Measurements from ENCODE around the gene VPS13D. TPM values are rescaled to one million over a fixed set of nuclear protein-coding genes. Genes with fewer than 3 reads are reported as not detected.
A peak's percentile ranks its signal among the peaks of the same experiment; 100 is the strongest.

Gene VPS13D
- total RNA-seq, 1 experiment from 2014 or later: 31.6 TPM

DNA sequence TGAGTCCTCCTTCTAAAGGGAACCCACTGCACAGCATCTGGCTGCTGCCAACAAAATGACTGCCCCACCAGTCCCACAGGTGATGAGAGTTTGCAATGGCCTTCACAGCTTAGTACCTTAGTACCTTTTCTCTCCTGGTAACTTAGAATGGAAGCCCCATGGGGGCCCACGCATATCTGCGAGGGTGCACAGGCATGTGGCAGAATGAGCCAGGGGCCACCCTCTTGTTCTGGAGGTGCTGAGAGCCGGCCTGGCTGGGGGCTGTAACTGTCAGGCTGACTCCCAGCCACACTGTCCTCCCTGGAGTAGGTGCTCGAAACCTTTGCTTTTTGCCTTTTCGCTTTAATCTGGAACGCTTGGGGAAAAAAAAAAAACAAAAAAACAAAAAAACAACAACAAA, 203.1 kb downstream of the VPS13D start:
- H3K9me3 ChIP-seq (ENCODE audit: control insufficient read depth in 1 of 2, insufficient read depth in 1 of 2, low read depth in 1 of 2, low read length in 2 of 2): peaks cover 0 to 4% of the 10 kb centered on the region in 2 experiments; a peak in 1 of 4 replicates
- CTCF ChIA-PET: no interaction called here
- intact Hi-C loops (cut with micrococcal nuclease): loop anchor here (1.0 to 5.0 kb wide), 2 partner anchors 109 to 186 kb away; no protein-coding TSS in a partner anchor
- POLR2A ChIA-PET: interaction anchor here (2.1 kb wide), 1 partner anchor 42 kb away, joined by 5 read pairs; no protein-coding TSS in a partner anchor
- no peaks in the 10 kb centered on the region for H3K79me2 ChIP-seq (ENCODE audit: insufficient read depth, low read length)
- peak overlapping the region in 1 of 2 experiments; percentile 31; a peak in 2 of 4 replicates for H3K4me3 ChIP-seq (replicated peaks in 1 of 2; ENCODE audit: low read depth in 1 of 2, low read length in 2 of 2)
- H2AFZ ChIP-seq (ENCODE audit: low read depth, low read length, poor library complexity, severe bottlenecking): no peak overlapping the region
- no peaks in the 10 kb centered on the region; a peak in 1 of 4 replicates for H3K36me3 ChIP-seq (ENCODE audit: control insufficient read depth in 1 of 2, insufficient read depth in 2 of 2, low read length in 2 of 2)
- ATAC-seq (no peak), DNase-seq (ENCODE audit: low read depth, low spot score) (no peak)
- H3K4me2 ChIP-seq (ENCODE audit: low read length): peak overlapping the region; percentile 73
- H3K27me3 ChIP-seq (ENCODE audit: insufficient read depth, low read length): no peaks in the 10 kb centered on the region
- no peaks in the 10 kb centered on the region for H4K20me1 ChIP-seq (ENCODE audit: insufficient read depth)
- no peak for TF ChIP-seq EZH2 (IDR thresholded peaks at IDR 0.05)
- H3K4me1 ChIP-seq (ENCODE audit: control insufficient read depth in 1 of 2, insufficient read depth in 2 of 2, low read length in 2 of 2): peaks cover 40 to 52% of the 10 kb centered on the region in 2 experiments
- BruUV-seq (replicated peaks): no TSS peak
- no peaks in the 10 kb centered on the region for H3K9me2 ChIP-seq (ENCODE audit: insufficient read depth)
- RAD21 ChIA-PET (ENCODE audit: low non-redundant PET in 1 of 2, low total read pairs in 2 of 2, uncharacterized antibody in 2 of 2, unreplicated experiment in 2 of 2): interaction anchor here in 1 of 2 experiments (0.8 kb wide), 2 partner anchors 53 to 69 kb away, joined by 3 read pairs; no protein-coding TSS in a partner anchor
- peak overlapping the region; percentile 66 for H3K27ac ChIP-seq (ENCODE audit: low read depth, low read length)
- H3K9ac ChIP-seq (ENCODE audit: low read length): peak overlapping the region; percentile 43; the same call in 1 of the 2 replicates

GRCh38 chr1:12433323-12434053, 203.7 kb downstream of the VPS13D start:
- intact Hi-C loops (cut with micrococcal nuclease): loop anchor here (1.0 to 5.0 kb wide), 3 partner anchors 45 to 186 kb away; no protein-coding TSS in a partner anchor
- RAD21 ChIA-PET (ENCODE audit: low non-redundant PET in 1 of 2, low total read pairs in 2 of 2, uncharacterized antibody in 2 of 2, unreplicated experiment in 2 of 2): interaction anchor here in 1 of 2 experiments (0.8 kb wide), 2 partner anchors 53 to 68 kb away, joined by 3 read pairs; no protein-coding TSS in a partner anchor
- no TSS peak for BruUV-seq (replicated peaks)
- Histone ChIP-seq H3K27ac (ENCODE audit: low read depth, low read length) (peak overlapping the region; percentile 66), H3K9me2 (ENCODE audit: insufficient read depth) (no peaks in the 10 kb centered on the region), H3K27me3 (ENCODE audit: insufficient read depth, low read length) (no peaks in the 10 kb centered on the region), H3K4me1 (ENCODE audit: control insufficient read depth in 1 of 2, insufficient read depth in 2 of 2, low read length in 2 of 2) (peaks cover 40 to 55% of the 10 kb centered on the region in 2 experiments), H3K4me2 (ENCODE audit: low read length) (peak overlapping the region; percentile 73), H2AFZ (ENCODE audit: low read depth, low read length, poor library complexity, severe bottlenecking) (no peak overlapping the region), H3K9me3 (ENCODE audit: control insufficient read depth in 1 of 2, insufficient read depth in 1 of 2, low read depth in 1 of 2, low read length in 2 of 2) (peaks cover 0 to 7% of the 10 kb centered on the region in 2 experiments; a peak in 1 of 4 replicates), H3K9ac (ENCODE audit: low read length) (peak overlapping the region; percentile 43), H4K20me1 (ENCODE audit: insufficient read depth) (no peaks in the 10 kb centered on the region), H3K4me3 (replicated peaks in 1 of 2; ENCODE audit: low read depth in 1 of 2, low read length in 2 of 2) (peak overlapping the region in 1 of 2 experiments; percentile 31; a peak in 2 of 4 replicates), H3K79me2 (ENCODE audit: insufficient read depth, low read length) (no peaks in the 10 kb centered on the region), H3K36me3 (ENCODE audit: control insufficient read depth in 1 of 2, insufficient read depth in 2 of 2, low read length in 2 of 2) (no peaks in the 10 kb centered on the region; a peak in 1 of 4 replicates)
- ATAC-seq: peak; percentile 73
- CTCF ChIA-PET: no interaction called here
- peak; percentile 22 for DNase-seq (ENCODE audit: low read depth, low spot score)
- POLR2A ChIA-PET: interaction anchor here (1.2 to 2.1 kb wide), 2 partner anchors 42 to 45 kb away, joined by 3 to 5 read pairs; no protein-coding TSS in a partner anchor
- no peak for TF ChIP-seq ZFX (IDR thresholded peaks at IDR 0.05)
- no peak for TF ChIP-seq CEBPB (IDR thresholded peaks at IDR 0.05; ENCODE audit: low read depth)
- TF ChIP-seq SRF (IDR thresholded peaks at IDR 0.05; ENCODE audit: low read depth): no peak
- no peak; the same call in none of the 2 replicates for TF ChIP-seq SP1 (IDR thresholded peaks at IDR 0.05; ENCODE audit: low read depth)
- TF ChIP-seq REST (IDR thresholded peaks at IDR 0.05; ENCODE audit: low read depth): no peak
- TF ChIP-seq ZBTB33 (IDR thresholded peaks at IDR 0.05; ENCODE audit: extremely low read depth, insufficient replicate concordance, low read length): no peak
- no peak for TF ChIP-seq YY1 (IDR thresholded peaks at IDR 0.05; ENCODE audit: extremely low read depth, insufficient replicate concordance, low read depth, low read length)
- TF ChIP-seq SIN3A (IDR thresholded peaks at IDR 0.05; ENCODE audit: low read depth): no peak
- TF ChIP-seq TCF7L2 (IDR thresholded peaks at IDR 0.05; ENCODE audit: borderline replicate concordance, extremely low read depth, insufficient read depth, insufficient read length): no peak
- no peak for TF ChIP-seq JUND (IDR thresholded peaks at IDR 0.05)
- TF ChIP-seq, protein P1, sequence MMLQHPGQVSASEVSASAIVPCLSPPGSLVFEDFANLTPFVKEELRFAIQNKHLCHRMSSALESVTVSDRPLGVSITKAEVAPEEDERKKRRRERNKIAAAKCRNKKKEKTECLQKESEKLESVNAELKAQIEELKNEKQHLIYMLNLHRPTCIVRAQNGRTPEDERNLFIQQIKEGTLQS (IDR thresholded peaks at IDR 0.05): no peak

Measured in HCT116 (cell line).